ENCODE measurements around the gene KRTAP2-2.

The KRTAP2-2 gene

GRCh38 chr17:41019415-41019814 is 35.6 kb downstream of the KRTAP2-2 start:
- DNase-seq, result no peak

GRCh38 chr17:41018541-41018940 is 36.5 kb downstream of the KRTAP2-2 start:
- no peak for DNase-seq

- no peak for DNase-seq
Observed at GRCh38 chr17:41016578-41017215, 38.3 kb downstream of the KRTAP2-2 start.

- no peak for DNase-seq
Observed at GRCh38 chr17:41015454-41015853, 39.6 kb downstream of the KRTAP2-2 start.

- no peak for DNase-seq
Observed at GRCh38 chr17:41013606-41014005, 41.4 kb downstream of the KRTAP2-2 start.

GRCh38 chr17:41013181-41013580 is 41.8 kb downstream of the KRTAP2-2 start:
- no peak for DNase-seq

- DNase-seq, result no peak
Observed at GRCh38 chr17:41012326-41013120, 42.5 kb downstream of the KRTAP2-2 start.

GRCh38 chr17:41010441-41010840 is 44.6 kb downstream of the KRTAP2-2 start:
- no peak for DNase-seq

GRCh38 chr17:41009936-41010335 is 45.1 kb downstream of the KRTAP2-2 start:
- DNase-seq, result no peak

GRCh38 chr17:41009301-41009760 is 45.7 kb downstream of the KRTAP2-2 start:
- DNase-seq, result no peak

- no peak for DNase-seq
Observed at GRCh38 chr17:41008811-41009210, 46.2 kb downstream of the KRTAP2-2 start, which contains the start of gene KRTAP3-1. KRTAP3-1 (minus strand) TSS chr17:41009128; CDS start chr17:41009074, 54 bp downstream.

All from retina (tissue), 1 donor.